Neural progenitor cell (in vitro differentiated cells): ENCODE measurements around the gene CDH23. TPM values are rescaled to one million over a fixed set of nuclear protein-coding genes. Genes with fewer than 3 reads are reported as not detected.

Experiments
- DNase-seq: peaks from one replicate; pipeline ENCODE4 v3.0.0-alpha.2; 2016; ENCODE audit warnings: low spot score
- H2AFZ ChIP-seq: fragments of 200-600 bp; sonication (generic); replicated peaks from 2 replicates; pipeline ENCODE4 v1.6.1; 2016; ENCODE audit warnings: antibody characterized with exemption
- H3F3A ChIP-seq: fragments of 200-600 bp; sonication (generic); 2 replicates; pipeline ENCODE4 v1.6.1; 2016; ENCODE audit warnings: antibody characterized with exemption, low read depth
- H3K27ac ChIP-seq: fragments of 200-600 bp; sonication (generic); 2 replicates; pipeline ENCODE4 v1.5.1; 2016; ENCODE audit warnings: mild to moderate bottlenecking
- H3K27me3 ChIP-seq: fragments of 200-600 bp; sonication (generic); 2 replicates; pipeline ENCODE4 v1.6.1; 2016; ENCODE audit warnings: mild to moderate bottlenecking, moderate library complexity
- H3K36me3 ChIP-seq: fragments of 200-600 bp; sonication (generic); 2 replicates; pipeline ENCODE4 v1.5.1; 2016
- H3K4me1 ChIP-seq: fragments of 200-600 bp; sonication (generic); 2 replicates; pipeline ENCODE4 v1.6.1; 2016; ENCODE audit warnings: mixed run types
- H3K4me2 ChIP-seq: fragments of 200-600 bp; sonication (generic); 2 replicates; pipeline ENCODE4 v1.6.1; 2016
- H3K4me3 ChIP-seq: fragments of 200-600 bp; sonication (generic); 2 replicates; pipeline ENCODE4 v1.5.1; 2016
- H3K79me2 ChIP-seq: fragments of 200-600 bp; sonication (generic); 2 replicates; pipeline ENCODE4 v1.6.1; 2016; ENCODE audit warnings: low read depth
- H3K9ac ChIP-seq: fragments of 200-600 bp; sonication (generic); 2 replicates; pipeline ENCODE4 v1.6.1; 2016
- H3K9me3 ChIP-seq: fragments of 200-600 bp; sonication (generic); 2 replicates; pipeline ENCODE4 v1.5.1; 2016; ENCODE audit warnings: low read depth
- H4K20me1 ChIP-seq: fragments of 200-600 bp; sonication (generic); 2 replicates; pipeline ENCODE4 v1.6.1; 2016; ENCODE audit warnings: low read depth
- H3K27ac Mint-ChIP-seq: 3 replicates; pipeline ENCODE4 v1.8.0; 2021; ENCODE audit warnings: mixed read lengths
- H3K27me3 Mint-ChIP-seq: 2 replicates; pipeline ENCODE4 v1.8.0; 2022; ENCODE audit warnings: low read depth, mild to moderate bottlenecking, inconsistent platforms, moderate library complexity, mixed read lengths; ENCODE audit not compliant: insufficient read depth
- H3K36me3 Mint-ChIP-seq: 3 replicates; pipeline ENCODE4 v1.8.0; 2021; ENCODE audit warnings: mixed read lengths
- H3K4me1 Mint-ChIP-seq: 3 replicates; pipeline ENCODE4 v1.8.0; 2021; ENCODE audit warnings: mixed read lengths
- H3K4me3 Mint-ChIP-seq: 3 replicates; pipeline ENCODE4 v1.8.0; 2021; ENCODE audit warnings: mild to moderate bottlenecking, moderate library complexity, mixed read lengths
- H3K9me3 Mint-ChIP-seq: 3 replicates; pipeline ENCODE4 v1.8.0; 2020; ENCODE audit warnings: mixed read lengths
- EZH2 ChIP-seq: fragments of 200-600 bp; sonication (generic); IDR thresholded peaks from 2 replicates; pipeline ENCODE4 v1.6.1; 2017; ENCODE audit warnings: antibody characterized with exemption, mild to moderate bottlenecking, moderate library complexity
- EZH2phosphoT487 ChIP-seq: fragments of 200-600 bp; sonication (generic); IDR thresholded peaks from 2 replicates; pipeline ENCODE4 v1.6.1; 2017; ENCODE audit warnings: antibody characterized with exemption
- total RNA-seq: library from RNA; depleted of rRNA; stranded (reverse); fragments of >200 nt; gene quantifications from 2 replicates; pipeline ENCODE4 v1.2.3, GENCODE V29; 2015; ENCODE audit warnings: low replicate concordance
- TF ChIP-seq, protein P1 (sequence below): fragments of 200-600 bp; sonication (generic); IDR thresholded peaks from 2 replicates; pipeline ENCODE4 v1.5.1; 2017; ENCODE audit warnings: antibody characterized with exemption, mild to moderate bottlenecking

CDH23 gene
- total RNA-seq, 1 donor from 2014 or later = 5.9 TPM

- H3K9ac ChIP-seq = no peak overlapping the region
- H3K4me2 ChIP-seq = no peak overlapping the region
- no peaks in the 10 kb centered on the region for H4K20me1 ChIP-seq
- no peak overlapping the region for H3K27ac ChIP-seq
- no peaks in the 10 kb centered on the region for H3F3A ChIP-seq
- H3K9me3 ChIP-seq = no peaks in the 10 kb centered on the region
- no peak for DNase-seq
- TF ChIP-seq, protein P1, sequence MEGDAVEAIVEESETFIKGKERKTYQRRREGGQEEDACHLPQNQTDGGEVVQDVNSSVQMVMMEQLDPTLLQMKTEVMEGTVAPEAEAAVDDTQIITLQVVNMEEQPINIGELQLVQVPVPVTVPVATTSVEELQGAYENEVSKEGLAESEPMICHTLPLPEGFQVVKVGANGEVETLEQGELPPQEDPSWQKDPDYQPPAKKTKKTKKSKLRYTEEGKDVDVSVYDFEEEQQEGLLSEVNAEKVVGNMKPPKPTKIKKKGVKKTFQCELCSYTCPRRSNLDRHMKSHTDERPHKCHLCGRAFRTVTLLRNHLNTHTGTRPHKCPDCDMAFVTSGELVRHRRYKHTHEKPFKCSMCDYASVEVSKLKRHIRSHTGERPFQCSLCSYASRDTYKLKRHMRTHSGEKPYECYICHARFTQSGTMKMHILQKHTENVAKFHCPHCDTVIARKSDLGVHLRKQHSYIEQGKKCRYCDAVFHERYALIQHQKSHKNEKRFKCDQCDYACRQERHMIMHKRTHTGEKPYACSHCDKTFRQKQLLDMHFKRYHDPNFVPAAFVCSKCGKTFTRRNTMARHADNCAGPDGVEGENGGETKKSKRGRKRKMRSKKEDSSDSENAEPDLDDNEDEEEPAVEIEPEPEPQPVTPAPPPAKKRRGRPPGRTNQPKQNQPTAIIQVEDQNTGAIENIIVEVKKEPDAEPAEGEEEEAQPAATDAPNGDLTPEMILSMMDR = no peak
- no peak for TF ChIP-seq EZH2
- no peak for TF ChIP-seq EZH2phosphoT487
- no peak overlapping the region for H3K27ac Mint-ChIP-seq
- H3K79me2 ChIP-seq = no peaks in the 10 kb centered on the region
- no peak overlapping the region for H2AFZ ChIP-seq
- no peak overlapping the region for H3K4me3 ChIP-seq
- no peaks in the 10 kb centered on the region for H3K36me3 Mint-ChIP-seq
- H3K4me1 Mint-ChIP-seq = peaks cover 23% of the 10 kb centered on the region
- H3K36me3 ChIP-seq = no peaks in the 10 kb centered on the region
- no peaks in the 10 kb centered on the region for H3K27me3 ChIP-seq
- H3K27me3 Mint-ChIP-seq = peaks cover 6% of the 10 kb centered on the region
- no peak overlapping the region for H3K4me3 Mint-ChIP-seq
- no peaks in the 10 kb centered on the region for H3K9me3 Mint-ChIP-seq
- H3K4me1 ChIP-seq = peaks cover 18% of the 10 kb centered on the region
Measured at GRCh38 chr10:71550628-71551027, 153.9 kb downstream of the CDH23 start.

DNA sequence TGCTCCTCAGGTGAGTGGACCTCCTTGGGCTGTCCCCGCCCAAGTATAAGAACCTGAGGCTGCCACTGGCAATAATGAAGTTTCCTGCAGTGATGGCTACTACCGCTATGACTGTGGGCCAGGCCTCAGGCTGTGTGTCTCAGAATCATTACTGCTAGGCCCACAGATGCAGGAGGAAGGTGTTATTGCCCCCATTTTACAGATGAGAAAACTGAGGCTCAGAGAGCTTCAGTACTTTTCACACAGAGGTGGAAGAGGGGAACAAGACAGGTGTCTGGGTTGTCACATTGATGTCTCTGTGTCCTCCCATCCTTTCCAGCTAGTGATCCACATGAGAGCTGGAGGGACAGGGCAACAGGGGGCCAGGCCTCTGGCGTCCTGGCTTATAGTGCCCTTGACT lies 155.2 kb downstream of the CDH23 start:
- no peaks in the 10 kb centered on the region for H3K36me3 ChIP-seq
- no peaks in the 10 kb centered on the region for H3K27me3 ChIP-seq
- Mint-ChIP-seq H3K4me3 (no peak overlapping the region), H3K27me3 (peaks cover 6% of the 10 kb centered on the region), H3K9me3 (no peaks in the 10 kb centered on the region), H3K27ac (no peak overlapping the region), H3K4me1 (peaks cover 23% of the 10 kb centered on the region), H3K36me3 (no peaks in the 10 kb centered on the region)
- no peaks in the 10 kb centered on the region for H3F3A ChIP-seq
- no peaks in the 10 kb centered on the region for H4K20me1 ChIP-seq
- H3K4me3 ChIP-seq = no peak overlapping the region
- H3K4me1 ChIP-seq = peaks cover 16% of the 10 kb centered on the region
- TF ChIP-seq EZH2 (no peak), EZH2phosphoT487 (no peak)
- TF ChIP-seq, protein P1 = no peak
- H3K4me2 ChIP-seq = no peak overlapping the region
- no peak for DNase-seq
- H3K9ac ChIP-seq = no peak overlapping the region
- no peaks in the 10 kb centered on the region for H3K9me3 ChIP-seq
- no peak overlapping the region for H3K27ac ChIP-seq
- no peaks in the 10 kb centered on the region for H3K79me2 ChIP-seq
- no peak overlapping the region for H2AFZ ChIP-seq

GRCh38 chr10:71553432-71553831 lies 156.7 kb downstream of the CDH23 start:
- no peaks in the 10 kb centered on the region for H4K20me1 ChIP-seq
- H3K36me3 ChIP-seq = no peaks in the 10 kb centered on the region
- no peak overlapping the region for H2AFZ ChIP-seq
- H3K9me3 ChIP-seq = no peaks in the 10 kb centered on the region
- H3K9ac ChIP-seq = no peak overlapping the region
- no peaks in the 10 kb centered on the region for H3K79me2 ChIP-seq
- H3K36me3 Mint-ChIP-seq = no peaks in the 10 kb centered on the region
- no peaks in the 10 kb centered on the region for H3F3A ChIP-seq
- peaks cover 6% of the 10 kb centered on the region for H3K27me3 Mint-ChIP-seq
- no peak overlapping the region for H3K27ac ChIP-seq
- peaks cover 23% of the 10 kb centered on the region for H3K4me1 Mint-ChIP-seq
- no peaks in the 10 kb centered on the region for H3K27me3 ChIP-seq
- no peaks in the 10 kb centered on the region for H3K9me3 Mint-ChIP-seq
- no peak overlapping the region for H3K4me3 ChIP-seq
- H3K4me1 ChIP-seq = peaks cover 8% of the 10 kb centered on the region
- TF ChIP-seq EZH2phosphoT487 (no peak), EZH2 (no peak)
- TF ChIP-seq, protein P1 = no peak
- peak; percentile 48 for DNase-seq
- peak overlapping the region; percentile 60 for H3K27ac Mint-ChIP-seq
- no peak overlapping the region for H3K4me2 ChIP-seq
- H3K4me3 Mint-ChIP-seq = no peak overlapping the region
